Body of pancreas (tissue), 4 donors: Measurements from ENCODE around the gene BAIAP2L1. TPM values are rescaled to one million over a fixed set of nuclear protein-coding genes. Genes with fewer than 3 reads are reported as not detected.

Source experiments
- ATAC-seq: fragments of 150-250 bp; one replicate; pipeline ENCODE4 v1.9.1; 2016
- DNase-seq, 4 donors: peaks; one replicate each; pipeline ENCODE4 v3.0.0-alpha.2; 2019
- H3K27ac ChIP-seq, 4 donors: fragments of 200-600 bp; sonication (generic); 1 replicate in 3 of 4; 2 replicates in 1 of 4; pipeline versions ENCODE4 v1.5.1 to v1.6.1; 2016 to 2019; ENCODE audit warnings: mild to moderate bottlenecking in 1 of 4, mixed read lengths in 1 of 4, moderate library complexity in 1 of 4
- H3K27me3 ChIP-seq, 2 donors: fragments of 200-600 bp; sonication (generic); one replicate each; pipeline ENCODE4 v1.6.0; 2016; ENCODE audit warnings: mild to moderate bottlenecking in 1 of 2
- H3K36me3 ChIP-seq, 2 donors: fragments of 200-600 bp; sonication (generic); replicated peaks in 1 of 2; 2 replicates each; pipeline ENCODE4 v1.5.1; 2016; ENCODE audit warnings: low read depth in 2 of 2; ENCODE audit not compliant: insufficient read depth in 1 of 2
- H3K4me1 ChIP-seq: fragments of 200-600 bp; sonication (generic); one replicate; pipeline ENCODE4 v1.6.0; 2016
- H3K4me3 ChIP-seq, 2 donors: fragments of 200-600 bp; sonication (generic); 1 replicate in 1 of 2; 2 replicates in 1 of 2; pipeline ENCODE4 v1.5.1; 2016 to 2019
- H3K9me3 ChIP-seq, 3 donors: fragments of 200-600 bp; sonication (generic); 1 replicate in 2 of 3; 2 replicates in 1 of 3; pipeline ENCODE4 v1.5.1; 2016
- CTCF ChIP-seq, 7 experiments: fragments of 450-650 bp in 4 of 7; fragments of 200-600 bp in 3 of 7; sonication (generic) in 3 of 7; IDR thresholded peaks; one replicate each; pipeline ENCODE4 v1.5.1; 2016 to 2019; ENCODE audit warnings: antibody characterized with exemption in 7 of 7
- POLR2A ChIP-seq, 3 donors: fragments of 450-650 bp; IDR thresholded peaks; one replicate each; pipeline ENCODE4 v1.6.1; 2016; ENCODE audit warnings: antibody characterized with exemption in 3 of 3, mild to moderate bottlenecking in 2 of 3
- WGBS, 2 donors: methylation state at CpG; one replicate each; pipeline ENCODE4 v1.1.5; 2017; 5-methylcytosine and 5-hydroxymethylcytosine counted together
- intact Hi-C: fragments of 100-400 bp; cut with DNase I; formaldehyde crosslinking; loops from one replicate; pipeline ENCODE4 v1.15.1; 2023
- total RNA-seq, 2 donors: library from RNA; depleted of rRNA; stranded (reverse); fragments of >200 nt; gene quantifications; one replicate each; pipeline ENCODE4 v1.1.0, GENCODE V29; 2016

The BAIAP2L1 gene
- total RNA-seq, 2 donors from 2014 or later = 15.8 to 23.1 TPM

GRCh38 chr7:98278936-98279335, 122.0 kb downstream of the BAIAP2L1 start:
- no peak overlapping the region for H3K4me3 ChIP-seq
- 39 to 40% methylated on average over 4 of the region's 4 CpGs for WGBS, 2 donors
- no peaks in the 10 kb centered on the region for H3K9me3 ChIP-seq
- peaks cover 68% of the 10 kb centered on the region for H3K4me1 ChIP-seq
- peak overlapping the region in 3 of 4 donors; percentile 39 to 100 (median 96) for H3K27ac ChIP-seq
- TF ChIP-seq CTCF (IDR thresholded peaks at IDR 0.05) (no peak), POLR2A (IDR thresholded peaks at IDR 0.05) (no peak)
- intact Hi-C loops = no loop called here
- DNase-seq = peak in 2 of 4 donors; percentile 48 to 52
- no peaks in the 10 kb centered on the region for H3K36me3 ChIP-seq
- no peak for ATAC-seq
- no peaks in the 10 kb centered on the region for H3K27me3 ChIP-seq

- Histone ChIP-seq H3K27me3 (no peaks in the 10 kb centered on the region), H3K27ac (peak overlapping the region in 3 of 4 donors; percentile 39 to 100 (median 96)), H3K4me1 (peaks cover 67% of the 10 kb centered on the region), H3K9me3 (no peaks in the 10 kb centered on the region), H3K36me3 (no peaks in the 10 kb centered on the region), H3K4me3 (no peak overlapping the region)
- 98% methylated on average over 4 to 5 of the region's 5 CpGs for whole genome bisulfite sequencing, 2 donors
- no peak for ATAC-seq
- DNase-seq = no peak
- no peak for TF ChIP-seq POLR2A (IDR thresholded peaks at IDR 0.05)
- intact Hi-C loops = no loop called here
Observed at GRCh38 chr7:98278408-98278807, 122.5 kb downstream of the BAIAP2L1 start.

- peaks cover 56% of the 10 kb centered on the region for H3K4me1 ChIP-seq
- 11 to 16% methylated on average over 5 of the region's 5 CpGs for WGBS, 2 donors
- DNase-seq = peak; percentile 56 to 84 (median 72)
- H3K27me3 ChIP-seq = no peaks in the 10 kb centered on the region
- no peaks in the 10 kb centered on the region for H3K36me3 ChIP-seq
- intact Hi-C loops = no loop called here
- TF ChIP-seq CTCF (IDR thresholded peaks at IDR 0.05) (no peak), POLR2A (IDR thresholded peaks at IDR 0.05) (no peak)
- peak; percentile 28 for ATAC-seq
- no peaks in the 10 kb centered on the region for H3K9me3 ChIP-seq
- peak overlapping the region; percentile 57 to 87 (median 82) for H3K27ac ChIP-seq
- H3K4me3 ChIP-seq = no peak overlapping the region
Observed at GRCh38 chr7:98276241-98276761, 124.6 kb downstream of the BAIAP2L1 start.

DNA sequence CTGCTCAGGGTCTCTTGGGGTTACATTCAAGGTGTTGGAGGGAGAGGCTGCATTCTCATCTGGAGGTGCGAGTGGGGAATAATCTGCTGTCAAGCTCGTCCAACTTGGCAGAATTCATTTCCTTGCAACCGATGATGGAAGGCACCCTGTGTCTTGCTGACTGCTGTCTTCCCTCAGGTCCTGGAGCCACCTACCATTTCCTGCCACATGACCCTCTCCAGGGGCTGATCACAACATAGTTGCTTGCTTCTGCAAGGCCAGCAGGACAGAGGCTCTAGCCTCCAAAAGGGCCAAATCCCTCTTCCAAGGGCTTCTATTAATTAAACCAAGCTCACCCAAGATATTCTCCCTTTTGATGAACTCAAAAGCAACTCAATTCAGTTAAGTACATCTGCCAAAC, 133.6 kb downstream of the BAIAP2L1 start:
- no peak for TF ChIP-seq POLR2A (IDR thresholded peaks at IDR 0.05)
- no peak for TF ChIP-seq CTCF (IDR thresholded peaks at IDR 0.05)
- Histone ChIP-seq H3K4me1 (no peaks in the 10 kb centered on the region), H3K4me3 (no peak overlapping the region), H3K27me3 (no peaks in the 10 kb centered on the region), H3K36me3 (no peaks in the 10 kb centered on the region), H3K9me3 (no peaks in the 10 kb centered on the region), H3K27ac (no peak overlapping the region)
- DNase-seq (no peak), ATAC-seq (no peak)
- WGBS, 2 donors = 91 to 95% methylated on average over 3 of the region's 3 CpGs
- intact Hi-C loops = no loop called here

DNA sequence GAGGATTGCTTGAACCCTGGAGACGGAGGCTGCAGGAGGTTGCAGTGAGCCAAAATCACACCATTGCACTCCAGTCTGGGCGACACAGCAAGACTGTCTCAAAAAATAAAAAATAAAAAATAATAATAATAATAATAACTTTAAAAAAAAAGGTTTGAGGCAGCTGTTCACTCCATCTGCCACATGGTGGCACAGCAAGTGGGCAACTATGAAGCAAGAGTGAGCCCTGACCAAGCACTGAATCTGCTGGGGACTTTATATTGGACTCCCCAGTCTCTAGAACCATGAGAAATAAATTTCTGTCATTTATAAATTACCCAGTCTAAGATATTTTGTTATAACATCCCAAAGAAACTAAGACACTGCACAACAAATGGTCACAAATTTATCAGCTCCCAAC, 134.1 kb downstream of the BAIAP2L1 start:
- peak; percentile 70 for ATAC-seq

More for the DNA sequence above, 134.1 kb downstream of the BAIAP2L1 start:
- intact Hi-C loops = no loop called here
- peak in 6 of 7 experiments; percentile 19 to 61 (median 42) for TF ChIP-seq CTCF (IDR thresholded peaks at IDR 0.05)
- TF ChIP-seq POLR2A (IDR thresholded peaks at IDR 0.05) = no peak
- WGBS, 2 donors = 22 to 69% methylated on average over 2 of the region's 2 CpGs
- Histone ChIP-seq H3K27ac (no peak overlapping the region), H3K9me3 (no peaks in the 10 kb centered on the region), H3K27me3 (no peaks in the 10 kb centered on the region), H3K4me1 (no peaks in the 10 kb centered on the region), H3K4me3 (no peak overlapping the region), H3K36me3 (no peaks in the 10 kb centered on the region)
- peak in 2 of 4 donors; percentile 41 to 47 for DNase-seq
